Right renal cortex interstitium (tissue), 3 donors: ENCODE data around the gene OR2H1. TPM values are rescaled to one million over a fixed set of nuclear protein-coding genes. Genes with fewer than 3 reads are reported as not detected.
"Not testable (repeated sequence)": the region's sequence is repeated elsewhere in the genome, so short reads cannot be mapped to it uniquely, and the experiment has no call there.

Experiments used
- DNase-seq, 3 donors: peaks; one replicate each; pipeline ENCODE4 v3.0.0-alpha.2; 2013; ENCODE audit warnings: low read depth in 3 of 3, low spot score in 2 of 3
- polyA plus RNA-seq, 3 donors: library from polyadenylated mRNA; unstranded; fragments of 120-200 nt; gene quantifications; one replicate each; pipeline ENCODE4 v1.2.1, GENCODE V29; 2013; ENCODE audit not compliant: insufficient read length in 3 of 3

Gene OR2H1
- not detected for polyA plus RNA-seq

- no peak for DNase-seq
Measured at GRCh38 chr6:29456971-29457370, at the start of gene OR2H1, which contains the start of gene OR11A1. Gene OR2H1 (plus strand): TSS chr6:29457155. CDS start chr6:29461770, 4,615 bp downstream. Gene OR11A1 (minus strand): TSS chr6:29457071. CDS start chr6:29427641, 29,430 bp downstream.

GRCh38 chr6:29414588-29414987 is 42.4 kb upstream of the OR2H1 start, which contains the start of gene OR12D1:
Gene OR12D1 (plus strand): TSS chr6:29414928.
- DNase-seq: no peak

GRCh38 chr6:29419516-29419915 is 37.4 kb upstream of the OR2H1 start:
- no peak for DNase-seq

- DNase-seq: no peak
Measured at GRCh38 chr6:29424168-29424567, 32.8 kb upstream of the OR2H1 start.

- DNase-seq: no peak
Measured at GRCh38 chr6:29424575-29424974, 32.4 kb upstream of the OR2H1 start.

- DNase-seq: no peak
Measured at GRCh38 chr6:29425075-29425474, 31.9 kb upstream of the OR2H1 start.

- no peak for DNase-seq
Measured at GRCh38 chr6:29426654-29427053, 30.3 kb upstream of the OR2H1 start.

GRCh38 chr6:29436730-29437129 is 20.2 kb upstream of the OR2H1 start:
- not testable (repeated sequence) for DNase-seq

GRCh38 chr6:29439006-29439405 is 17.9 kb upstream of the OR2H1 start, which contains the start of gene OR10C1:
Gene OR10C1 (plus strand): TSS chr6:29439306. CDS start chr6:29440016, 710 bp downstream.
- no peak for DNase-seq

GRCh38 chr6:29442719-29443118 is 14.2 kb upstream of the OR2H1 start:
- no peak for DNase-seq

GRCh38 chr6:29444031-29444430 is 12.9 kb upstream of the OR2H1 start:
- not testable (repeated sequence) for DNase-seq

GRCh38 chr6:29447670-29448069 is 9.3 kb upstream of the OR2H1 start:
- DNase-seq: no peak

GRCh38 chr6:29451471-29452193 is 5.3 kb upstream of the OR2H1 start:
- DNase-seq: no peak

GRCh38 chr6:29461021-29461814 is 4.3 kb downstream of the OR2H1 start:
- DNase-seq: no peak

GRCh38 chr6:29462022-29462421 is 5.1 kb downstream of the OR2H1 start:
- DNase-seq: no peak

- no peak for DNase-seq
Measured at GRCh38 chr6:29465279-29465678, 8.3 kb downstream of the OR2H1 start.

GRCh38 chr6:29465801-29466200 is 8.8 kb downstream of the OR2H1 start:
- DNase-seq: no peak

- DNase-seq: no peak
Measured at GRCh38 chr6:29466241-29466640, 9.3 kb downstream of the OR2H1 start.

GRCh38 chr6:29474996-29475395 is 18.0 kb downstream of the OR2H1 start:
- no peak for DNase-seq

- no peak for DNase-seq
Measured at GRCh38 chr6:29477923-29478450, 21.0 kb downstream of the OR2H1 start.

- no peak for DNase-seq
Measured at GRCh38 chr6:29478740-29479139, 21.8 kb downstream of the OR2H1 start.
